Measurements from ENCODE around the gene C3orf22. TPM values are rescaled to one million over a fixed set of nuclear protein-coding genes. Genes with fewer than 3 reads are reported as not detected.

Gene C3orf22
- total RNA-seq, 1 experiment from 2014 or later, result not detected

GRCh38 chr3:126581569-126581968, 22.8 kb upstream of the C3orf22 start:
- DNase-seq, result no peak
- Histone ChIP-seq H3K27me3 (ENCODE audit: low read length) (no peaks in the 10 kb centered on the region), H3K4me1 (ENCODE audit: low read length) (no peaks in the 10 kb centered on the region), H3K4me2 (ENCODE audit: low read depth, low read length, poor library complexity, severe bottlenecking) (no peak overlapping the region), H3K9ac (ENCODE audit: low read length) (no peak overlapping the region), H3K79me2 (ENCODE audit: low read length) (no peaks in the 10 kb centered on the region), H2AFZ (ENCODE audit: low read length) (no peak overlapping the region), H3K4me3 (ENCODE audit: low read length) (no peak overlapping the region), H4K20me1 (ENCODE audit: insufficient read depth, low read depth, low read length) (no peaks in the 10 kb centered on the region), H3K36me3 (ENCODE audit: insufficient read depth, low read length) (no peaks in the 10 kb centered on the region), H3K27ac (ENCODE audit: low read length) (no peak overlapping the region), H3K9me2 (replicated peaks; ENCODE audit: insufficient read depth, low read length) (no peaks in the 10 kb centered on the region), H3K9me3 (ENCODE audit: low read length) (no peaks in the 10 kb centered on the region)

GRCh38 chr3:126580746-126581145, 22.0 kb upstream of the C3orf22 start:
- no peak overlapping the region for H3K4me2 ChIP-seq (ENCODE audit: low read depth, low read length, poor library complexity, severe bottlenecking)
- H4K20me1 ChIP-seq (ENCODE audit: insufficient read depth, low read depth, low read length), result no peaks in the 10 kb centered on the region
- H3K27ac ChIP-seq (ENCODE audit: low read length), result no peak overlapping the region
- no peaks in the 10 kb centered on the region for H3K4me1 ChIP-seq (ENCODE audit: low read length)
- no peak for DNase-seq
- H3K27me3 ChIP-seq (ENCODE audit: low read length), result no peaks in the 10 kb centered on the region
- no peaks in the 10 kb centered on the region for H3K9me2 ChIP-seq (replicated peaks; ENCODE audit: insufficient read depth, low read length)
- no peaks in the 10 kb centered on the region for H3K79me2 ChIP-seq (ENCODE audit: low read length)
- no peak overlapping the region for H3K9ac ChIP-seq (ENCODE audit: low read length)
- H2AFZ ChIP-seq (ENCODE audit: low read length), result no peak overlapping the region
- no peaks in the 10 kb centered on the region for H3K36me3 ChIP-seq (ENCODE audit: insufficient read depth, low read length)
- H3K9me3 ChIP-seq (ENCODE audit: low read length), result no peaks in the 10 kb centered on the region
- H3K4me3 ChIP-seq (ENCODE audit: low read length), result no peak overlapping the region

GRCh38 chr3:126578702-126579101, 20.0 kb upstream of the C3orf22 start:
- Histone ChIP-seq H3K9me2 (replicated peaks; ENCODE audit: insufficient read depth, low read length) (no peaks in the 10 kb centered on the region), H3K9me3 (ENCODE audit: low read length) (no peaks in the 10 kb centered on the region), H2AFZ (ENCODE audit: low read length) (no peak overlapping the region), H3K27ac (ENCODE audit: low read length) (no peak overlapping the region), H3K4me3 (ENCODE audit: low read length) (no peak overlapping the region), H3K27me3 (ENCODE audit: low read length) (no peaks in the 10 kb centered on the region), H3K36me3 (ENCODE audit: insufficient read depth, low read length) (no peaks in the 10 kb centered on the region), H4K20me1 (ENCODE audit: insufficient read depth, low read depth, low read length) (no peaks in the 10 kb centered on the region), H3K4me2 (ENCODE audit: low read depth, low read length, poor library complexity, severe bottlenecking) (no peak overlapping the region), H3K9ac (ENCODE audit: low read length) (no peak overlapping the region), H3K79me2 (ENCODE audit: low read length) (no peaks in the 10 kb centered on the region), H3K4me1 (ENCODE audit: low read length) (no peaks in the 10 kb centered on the region)
- DNase-seq, result no peak

- no peaks in the 10 kb centered on the region for H3K9me3 ChIP-seq (ENCODE audit: low read length)
- no peaks in the 10 kb centered on the region for H3K36me3 ChIP-seq (ENCODE audit: insufficient read depth, low read length)
- H3K9ac ChIP-seq (ENCODE audit: low read length), result no peak overlapping the region
- no peak overlapping the region for H2AFZ ChIP-seq (ENCODE audit: low read length)
- no peak for DNase-seq
- no peak overlapping the region for H3K4me3 ChIP-seq (ENCODE audit: low read length)
- H3K27ac ChIP-seq (ENCODE audit: low read length), result no peak overlapping the region
- no peaks in the 10 kb centered on the region for H3K9me2 ChIP-seq (replicated peaks; ENCODE audit: insufficient read depth, low read length)
- no peaks in the 10 kb centered on the region for H3K79me2 ChIP-seq (ENCODE audit: low read length)
- no peaks in the 10 kb centered on the region for H4K20me1 ChIP-seq (ENCODE audit: insufficient read depth, low read depth, low read length)
- H3K4me1 ChIP-seq (ENCODE audit: low read length), result no peaks in the 10 kb centered on the region
- H3K4me2 ChIP-seq (ENCODE audit: low read depth, low read length, poor library complexity, severe bottlenecking), result no peak overlapping the region
- H3K27me3 ChIP-seq (ENCODE audit: low read length), result no peaks in the 10 kb centered on the region
Observed at GRCh38 chr3:126577261-126577660, 18.5 kb upstream of the C3orf22 start.

- Histone ChIP-seq H3K79me2 (ENCODE audit: low read length) (no peaks in the 10 kb centered on the region), H3K9me3 (ENCODE audit: low read length) (no peaks in the 10 kb centered on the region), H3K4me1 (ENCODE audit: low read length) (no peaks in the 10 kb centered on the region), H3K9ac (ENCODE audit: low read length) (no peak overlapping the region), H3K36me3 (ENCODE audit: insufficient read depth, low read length) (no peaks in the 10 kb centered on the region), H4K20me1 (ENCODE audit: insufficient read depth, low read depth, low read length) (no peaks in the 10 kb centered on the region), H2AFZ (ENCODE audit: low read length) (no peak overlapping the region), H3K27ac (ENCODE audit: low read length) (no peak overlapping the region), H3K4me2 (ENCODE audit: low read depth, low read length, poor library complexity, severe bottlenecking) (no peak overlapping the region), H3K9me2 (replicated peaks; ENCODE audit: insufficient read depth, low read length) (no peaks in the 10 kb centered on the region), H3K27me3 (ENCODE audit: low read length) (no peaks in the 10 kb centered on the region), H3K4me3 (ENCODE audit: low read length) (no peak overlapping the region)
- DNase-seq, result no peak
Observed at GRCh38 chr3:126573492-126574117, 14.9 kb upstream of the C3orf22 start.

- no peaks in the 10 kb centered on the region for H3K9me2 ChIP-seq (replicated peaks; ENCODE audit: insufficient read depth, low read length)
- no peaks in the 10 kb centered on the region for H4K20me1 ChIP-seq (ENCODE audit: insufficient read depth, low read depth, low read length)
- H3K36me3 ChIP-seq (ENCODE audit: insufficient read depth, low read length), result no peaks in the 10 kb centered on the region
- no peaks in the 10 kb centered on the region for H3K4me1 ChIP-seq (ENCODE audit: low read length)
- no peak overlapping the region for H3K27ac ChIP-seq (ENCODE audit: low read length)
- H3K79me2 ChIP-seq (ENCODE audit: low read length), result no peaks in the 10 kb centered on the region
- H3K9ac ChIP-seq (ENCODE audit: low read length), result no peak overlapping the region
- no peak overlapping the region for H2AFZ ChIP-seq (ENCODE audit: low read length)
- H3K9me3 ChIP-seq (ENCODE audit: low read length), result no peaks in the 10 kb centered on the region
- H3K4me3 ChIP-seq (ENCODE audit: low read length), result no peak overlapping the region
- H3K27me3 ChIP-seq (ENCODE audit: low read length), result no peaks in the 10 kb centered on the region
- no peak for DNase-seq
- no peak overlapping the region for H3K4me2 ChIP-seq (ENCODE audit: low read depth, low read length, poor library complexity, severe bottlenecking)
Observed at GRCh38 chr3:126571078-126571477, 12.3 kb upstream of the C3orf22 start.

GRCh38 chr3:126570103-126570541, 11.4 kb upstream of the C3orf22 start:
- Histone ChIP-seq H4K20me1 (ENCODE audit: insufficient read depth, low read depth, low read length) (no peaks in the 10 kb centered on the region), H3K27me3 (ENCODE audit: low read length) (no peaks in the 10 kb centered on the region), H3K4me1 (ENCODE audit: low read length) (no peaks in the 10 kb centered on the region), H3K27ac (ENCODE audit: low read length) (no peak overlapping the region), H3K79me2 (ENCODE audit: low read length) (no peaks in the 10 kb centered on the region), H3K4me2 (ENCODE audit: low read depth, low read length, poor library complexity, severe bottlenecking) (no peak overlapping the region), H3K36me3 (ENCODE audit: insufficient read depth, low read length) (no peaks in the 10 kb centered on the region), H3K9me3 (ENCODE audit: low read length) (no peaks in the 10 kb centered on the region), H3K4me3 (ENCODE audit: low read length) (no peak overlapping the region), H3K9ac (ENCODE audit: low read length) (no peak overlapping the region), H3K9me2 (replicated peaks; ENCODE audit: insufficient read depth, low read length) (no peaks in the 10 kb centered on the region), H2AFZ (ENCODE audit: low read length) (no peak overlapping the region)
- no peak for DNase-seq

GRCh38 chr3:126569390-126569975, 10.8 kb upstream of the C3orf22 start:
- no peaks in the 10 kb centered on the region for H4K20me1 ChIP-seq (ENCODE audit: insufficient read depth, low read depth, low read length)
- H3K4me3 ChIP-seq (ENCODE audit: low read length), result no peak overlapping the region
- no peaks in the 10 kb centered on the region for H3K9me2 ChIP-seq (replicated peaks; ENCODE audit: insufficient read depth, low read length)
- H3K9ac ChIP-seq (ENCODE audit: low read length), result no peak overlapping the region
- H2AFZ ChIP-seq (ENCODE audit: low read length), result no peak overlapping the region
- no peak for DNase-seq
- H3K79me2 ChIP-seq (ENCODE audit: low read length), result no peaks in the 10 kb centered on the region
- no peaks in the 10 kb centered on the region for H3K4me1 ChIP-seq (ENCODE audit: low read length)
- no peaks in the 10 kb centered on the region for H3K27me3 ChIP-seq (ENCODE audit: low read length)
- H3K9me3 ChIP-seq (ENCODE audit: low read length), result no peaks in the 10 kb centered on the region
- H3K36me3 ChIP-seq (ENCODE audit: insufficient read depth, low read length), result no peaks in the 10 kb centered on the region
- no peak overlapping the region for H3K4me2 ChIP-seq (ENCODE audit: low read depth, low read length, poor library complexity, severe bottlenecking)
- no peak overlapping the region for H3K27ac ChIP-seq (ENCODE audit: low read length)

Data from Karpas-422 (cell line).